NCI-H2171 treated with DMSO at 0.1 percent for 48 hours (cell line): ENCODE results near the gene C13orf42.

Source experiments
- DNase-seq: peaks from one replicate; lab custom pipeline; 2025; lab: John Stamatoyannopoulos, UW

C13orf42 gene

GRCh38 chr13:51065372-51066090, 45.5 kb downstream of the C13orf42 start:
- no peak for DNase-seq

GRCh38 chr13:51064753-51065152, 46.3 kb downstream of the C13orf42 start:
- DNase-seq, result no peak

DNA sequence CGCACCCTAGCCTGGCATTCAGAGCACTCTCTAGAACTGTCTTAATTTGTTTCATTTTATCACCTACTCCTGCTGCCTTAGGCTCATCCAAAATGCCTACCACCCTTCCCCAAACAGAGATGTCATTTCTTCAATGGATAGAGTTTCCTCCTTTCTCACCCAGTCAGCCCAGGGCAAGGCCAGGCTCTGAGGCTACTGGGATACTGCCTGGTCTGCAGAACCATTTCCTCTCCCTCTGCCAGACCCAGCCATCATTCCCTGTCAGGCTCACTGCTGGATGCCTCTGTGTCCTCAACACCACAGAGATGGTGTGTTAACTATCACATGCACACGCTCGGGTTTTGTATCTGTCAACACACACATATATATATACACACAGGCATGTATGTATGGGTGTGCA, 47.2 kb downstream of the C13orf42 start:
- DNase-seq, result no peak

DNA sequence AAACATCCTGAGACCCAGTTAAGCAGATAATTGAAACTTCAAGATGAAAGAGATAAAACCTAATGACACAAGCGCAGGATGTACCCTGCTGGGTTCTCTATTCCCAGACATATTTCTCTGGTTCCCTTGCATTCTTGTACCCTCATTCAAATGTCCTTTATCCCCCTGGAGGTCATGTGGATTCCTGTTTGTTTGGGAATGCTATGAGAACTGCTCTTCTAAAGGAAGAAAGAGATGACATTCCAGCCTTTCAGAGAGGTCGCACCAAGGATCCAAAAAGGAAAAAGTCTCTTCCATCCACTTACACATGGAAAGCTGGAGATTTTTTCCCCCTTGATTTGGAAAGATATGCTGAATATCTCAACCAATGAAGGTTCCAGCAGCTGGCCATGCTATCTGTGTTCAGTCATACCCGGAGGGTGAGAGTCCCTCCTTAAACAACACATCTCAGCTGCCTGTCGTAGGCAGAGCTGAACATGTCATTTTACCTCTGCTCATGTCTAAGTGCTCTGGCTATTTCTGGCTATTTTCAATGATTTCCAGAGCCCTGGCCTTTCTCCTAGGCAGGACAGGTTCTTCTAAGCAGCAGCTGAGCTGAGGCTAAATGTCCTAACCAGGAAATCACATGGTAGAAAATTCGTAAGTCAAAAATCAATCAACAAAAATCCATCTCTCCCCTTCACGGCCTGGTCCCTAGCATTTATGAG, 52.5 kb downstream of the C13orf42 start:
- no peak for DNase-seq

DNA sequence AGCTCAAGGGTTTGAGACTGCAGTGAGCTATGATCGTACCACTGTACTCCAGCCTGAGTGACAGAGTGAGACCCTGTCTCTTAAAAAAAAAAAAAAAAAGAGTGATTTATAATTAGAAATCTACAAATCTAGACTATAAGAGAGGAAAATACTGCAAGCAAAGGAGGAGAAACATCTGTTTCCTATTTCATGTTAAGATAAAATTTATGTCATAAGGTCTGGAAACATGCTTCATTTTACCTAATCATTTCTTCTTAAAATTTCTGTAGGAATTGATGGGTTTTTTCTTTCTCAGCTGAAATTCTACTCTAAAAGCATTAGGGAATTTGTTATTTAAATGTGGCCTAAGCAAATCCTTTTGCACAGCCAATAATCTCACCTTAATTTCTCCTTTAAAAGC, 53.2 kb downstream of the C13orf42 start:
- DNase-seq, result no peak

- no peak for DNase-seq
Observed at GRCh38 chr13:51057001-51057400, 54.1 kb downstream of the C13orf42 start.

- DNase-seq, result no peak
Observed at GRCh38 chr13:51052581-51052980, 58.5 kb downstream of the C13orf42 start.

- no peak for DNase-seq
Observed at GRCh38 chr13:51050021-51050830, 60.8 kb downstream of the C13orf42 start.

GRCh38 chr13:51048616-51049015, 62.5 kb downstream of the C13orf42 start:
- DNase-seq, result no peak

- no peak for DNase-seq
Observed at GRCh38 chr13:51048166-51048461, 63.0 kb downstream of the C13orf42 start.

DNA sequence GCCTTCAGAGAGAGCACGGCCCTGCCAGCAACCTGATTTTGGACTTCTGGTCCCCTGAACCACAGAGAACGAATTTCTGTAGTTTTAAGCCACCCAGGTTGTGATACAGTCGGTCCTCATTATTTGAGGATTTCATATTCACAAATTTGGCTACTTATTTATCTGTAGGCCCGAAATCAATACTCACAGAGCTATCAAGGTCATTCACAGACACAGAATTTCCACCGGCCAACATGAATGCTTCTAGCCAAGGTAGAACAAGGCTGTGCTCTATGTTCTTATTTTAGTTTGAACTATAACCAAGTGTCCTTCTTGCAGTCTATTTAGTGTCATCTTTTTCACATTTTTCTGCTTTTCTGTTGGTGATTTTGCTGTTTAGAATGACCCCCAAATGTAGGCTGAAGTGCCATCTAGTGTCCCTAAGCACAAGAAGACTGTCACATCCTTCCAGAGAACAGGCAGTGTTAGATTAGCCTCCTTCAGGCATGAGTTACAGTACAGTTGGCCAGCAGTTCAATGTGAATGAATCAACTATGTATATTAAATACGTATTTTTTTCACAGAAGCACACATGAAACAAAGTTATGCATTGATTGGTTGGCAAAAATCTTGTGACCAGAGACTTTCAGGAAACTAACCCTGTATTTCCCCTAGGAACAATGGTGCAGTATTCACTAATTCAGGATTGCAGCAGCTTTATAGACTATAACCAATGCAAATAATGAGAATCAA, 63.5 kb downstream of the C13orf42 start:
- DNase-seq, result no peak

DNA sequence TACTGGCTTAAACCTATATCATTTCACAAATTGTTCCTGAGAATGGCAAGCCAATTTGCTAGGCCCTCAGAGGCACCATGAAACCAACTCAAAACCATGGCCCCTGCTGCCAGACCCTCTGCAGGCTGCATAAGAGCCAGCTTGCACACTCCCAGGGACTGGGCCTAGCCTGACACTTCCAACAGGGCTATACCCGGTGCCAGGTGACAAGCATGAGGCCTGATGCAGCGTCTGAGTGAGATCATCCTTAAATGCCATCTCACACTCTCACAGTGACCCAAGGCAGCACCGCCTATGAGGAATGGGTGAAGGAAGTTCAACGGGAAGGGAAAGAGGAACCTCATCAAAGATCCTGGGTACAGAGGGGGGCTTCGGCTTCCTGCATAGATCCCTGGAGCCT, 65.6 kb downstream of the C13orf42 start:
- no peak for DNase-seq

- no peak for DNase-seq
Observed at GRCh38 chr13:51044023-51044665, 66.9 kb downstream of the C13orf42 start.

DNA sequence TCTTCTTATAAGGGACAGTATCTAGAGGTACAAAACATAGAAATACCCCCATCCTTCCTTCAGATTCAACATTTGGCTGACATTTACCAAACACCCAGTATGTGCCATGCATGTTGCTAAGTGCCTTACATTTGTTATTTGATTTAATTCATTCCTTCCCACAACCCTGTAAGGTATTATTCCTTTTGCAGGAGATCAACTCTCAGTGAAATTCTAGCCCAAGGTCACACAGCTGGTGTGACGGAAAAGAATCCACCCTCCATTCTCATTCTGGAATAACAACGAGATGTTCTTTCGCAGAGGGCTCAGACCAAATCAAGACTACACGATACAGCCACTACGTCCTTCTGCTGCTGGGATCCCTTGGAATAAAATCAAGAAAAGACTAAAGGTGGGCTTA, 67.8 kb downstream of the C13orf42 start:
- peak; percentile 33 for DNase-seq

GRCh38 chr13:51041710-51042109, 69.4 kb downstream of the C13orf42 start:
- no peak for DNase-seq

DNA sequence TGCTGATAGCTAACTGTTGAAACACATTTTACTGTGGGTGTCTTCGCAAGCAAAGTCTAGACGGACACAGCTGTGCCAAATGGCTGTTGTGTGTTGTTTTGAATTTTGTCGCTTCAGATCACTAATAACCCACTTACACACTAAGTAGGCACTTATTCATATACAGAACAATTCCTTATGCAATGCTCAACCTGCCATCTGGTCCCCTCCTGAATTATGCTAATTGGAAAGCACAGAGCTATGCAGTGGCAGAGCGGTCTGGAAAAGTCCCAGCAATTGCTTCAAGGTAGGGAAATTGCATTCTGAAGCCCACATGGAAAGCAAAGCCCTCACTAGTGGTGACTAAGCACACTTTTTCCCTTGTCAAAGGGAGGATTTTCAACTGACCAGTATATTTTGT, 69.9 kb downstream of the C13orf42 start:
- peak; percentile 94 for DNase-seq

GRCh38 chr13:51040431-51040830, 70.6 kb downstream of the C13orf42 start:
- DNase-seq, result no peak

- DNase-seq, result no peak
Observed at GRCh38 chr13:51036418-51036817, 74.7 kb downstream of the C13orf42 start.

DNA sequence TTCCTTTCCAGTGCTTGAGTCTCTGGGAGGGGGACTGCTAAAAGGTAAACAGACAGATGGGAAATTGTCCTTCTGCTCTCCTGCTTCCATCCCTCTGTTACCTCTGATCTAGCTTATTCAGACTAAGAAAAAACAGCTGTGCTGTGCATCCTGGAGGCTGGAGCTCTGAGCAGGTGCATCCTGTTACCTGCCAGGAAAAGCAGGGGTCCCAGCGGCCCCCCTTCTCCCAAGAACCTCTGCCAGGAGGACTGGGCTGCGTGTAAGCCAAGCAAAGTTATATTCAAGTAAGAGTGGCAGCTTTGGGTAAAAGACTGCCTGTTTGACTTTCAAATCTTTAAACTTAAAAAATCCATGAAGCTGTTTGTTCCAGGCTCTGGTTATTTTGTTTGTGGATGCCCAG, 75.1 kb downstream of the C13orf42 start:
- DNase-seq, result peak; percentile 95

DNA sequence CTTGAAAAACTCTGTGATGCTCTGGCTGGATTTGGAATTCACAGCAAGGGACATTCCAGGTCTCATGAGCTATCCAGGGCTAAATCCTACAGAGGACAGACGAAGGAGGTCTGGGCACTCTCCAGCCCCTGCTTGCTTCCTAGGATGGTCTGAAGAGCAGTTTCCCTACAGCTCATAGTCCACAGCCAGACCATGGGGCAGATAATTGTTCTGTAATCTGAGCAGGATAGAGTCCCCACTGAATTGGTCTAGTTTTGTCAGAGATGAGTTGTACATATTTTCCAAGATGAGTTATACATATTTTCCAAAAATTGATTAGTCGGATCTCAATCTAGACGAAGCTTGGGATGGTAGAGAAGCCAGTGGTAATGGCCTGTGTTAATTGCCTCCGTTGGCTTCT, 75.6 kb downstream of the C13orf42 start:
- DNase-seq, result no peak

DNA sequence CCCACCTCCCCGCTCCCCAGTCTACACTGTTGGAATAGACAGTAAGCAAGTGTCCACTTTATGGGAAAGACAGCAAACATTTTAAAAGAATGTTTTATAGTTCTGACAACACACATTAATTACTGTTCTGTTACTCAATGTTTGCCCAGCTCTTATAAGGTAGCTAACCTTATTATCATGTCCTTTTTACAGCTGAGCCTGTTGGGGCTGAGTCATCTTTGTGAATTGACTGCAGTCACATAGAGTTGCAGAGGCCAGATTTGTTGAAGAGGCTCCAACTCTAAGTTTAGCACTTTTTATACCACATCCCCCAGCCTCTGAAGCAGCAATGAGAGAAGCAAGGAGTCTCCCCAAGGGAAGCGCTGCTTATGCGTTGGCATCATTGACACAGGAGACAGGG, 76.2 kb downstream of the C13orf42 start:
- no peak for DNase-seq
